T-helper 1 cell treated with Interleukin-12 subunit alpha and Interleukin-12 subunit beta and Interleukin-4 antibody, amounts not matched to agents 30 ng/mL and 1 ng/mL, for 36 hours (primary cell): ENCODE data around the gene RASSF8. TPM values are rescaled to one million over a fixed set of nuclear protein-coding genes. Genes with fewer than 3 reads are reported as not detected.

ENCODE experiments used
- intact Hi-C: fragments of 100-400 bp; cut with micrococcal nuclease; formaldehyde crosslinking; loops from one replicate; pipeline ENCODE4 v1.15.1; 2024
- total RNA-seq: library from RNA; stranded (reverse); gene quantifications from 2 replicates; pipeline ENCODE4 v1.2.3, GENCODE V29; 2022

Gene RASSF8
- total RNA-seq, 1 donor from 2014 or later: 1.6 TPM

DNA sequence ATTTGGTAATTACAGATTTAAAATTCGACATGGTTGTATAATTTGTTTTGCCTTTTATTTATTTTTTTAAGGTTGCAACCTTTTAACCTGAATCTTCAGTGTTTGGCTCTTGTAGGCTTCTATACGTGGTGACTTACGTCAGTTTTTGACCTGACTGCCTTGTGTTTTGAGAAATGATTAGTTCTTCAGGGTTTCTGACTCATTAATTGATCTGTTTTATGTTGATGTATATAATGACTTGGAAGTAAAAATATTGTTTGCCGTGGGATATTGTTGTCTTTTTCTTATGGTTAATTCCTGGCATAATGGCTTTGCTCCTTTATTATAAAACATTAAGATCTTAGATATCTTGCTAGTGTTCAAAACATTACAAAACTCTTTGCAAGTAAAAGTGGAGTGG is 2.5 kb downstream of the RASSF8 start:
- intact Hi-C loops: no loop called here

- intact Hi-C loops: no loop called here
Measured at GRCh38 chr12:25962932-25963525, 4.5 kb downstream of the RASSF8 start.

- intact Hi-C loops: no loop called here
Measured at GRCh38 chr12:25965682-25966081, 7.2 kb downstream of the RASSF8 start.

- intact Hi-C loops: no loop called here
Measured at GRCh38 chr12:25970082-25970481, 11.6 kb downstream of the RASSF8 start.

DNA sequence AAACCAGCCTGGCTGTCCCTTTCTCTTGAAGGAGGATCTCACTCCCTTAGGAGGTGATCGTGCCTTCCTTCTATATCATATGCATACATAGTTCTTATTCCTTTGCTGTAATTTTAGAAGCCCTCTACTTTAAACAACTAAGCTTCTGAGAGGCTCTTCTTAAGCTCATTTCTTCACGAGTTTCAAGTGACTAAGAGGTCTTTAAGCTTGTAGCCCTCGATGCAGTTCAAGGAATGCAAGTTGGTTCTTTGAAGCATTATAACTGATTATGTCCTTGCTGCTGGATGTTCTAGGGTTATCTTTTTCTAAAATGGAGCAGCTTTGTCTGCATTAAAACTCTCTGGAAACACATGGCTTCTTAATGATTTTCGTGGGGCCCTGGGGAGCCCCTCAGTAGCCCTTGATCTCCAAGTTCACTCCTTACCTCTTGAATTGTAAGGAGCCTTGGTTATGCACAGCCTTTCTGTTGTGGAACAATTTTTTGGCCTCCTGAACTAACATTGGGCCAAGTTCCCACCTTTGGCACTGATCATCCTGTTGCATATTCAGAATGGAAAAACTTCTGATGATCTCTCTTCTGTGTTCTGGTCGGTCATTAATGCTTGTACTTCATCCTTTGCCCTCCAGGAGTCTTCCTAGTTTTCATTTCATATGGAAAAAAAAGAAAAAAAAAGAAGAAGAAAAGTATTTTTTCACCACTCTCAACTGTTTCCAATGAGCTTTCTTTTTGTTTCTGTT is 12.6 kb downstream of the RASSF8 start:
- intact Hi-C loops: no loop called here

- intact Hi-C loops: no loop called here
Measured at GRCh38 chr12:25971654-25972041, 13.2 kb downstream of the RASSF8 start.

DNA sequence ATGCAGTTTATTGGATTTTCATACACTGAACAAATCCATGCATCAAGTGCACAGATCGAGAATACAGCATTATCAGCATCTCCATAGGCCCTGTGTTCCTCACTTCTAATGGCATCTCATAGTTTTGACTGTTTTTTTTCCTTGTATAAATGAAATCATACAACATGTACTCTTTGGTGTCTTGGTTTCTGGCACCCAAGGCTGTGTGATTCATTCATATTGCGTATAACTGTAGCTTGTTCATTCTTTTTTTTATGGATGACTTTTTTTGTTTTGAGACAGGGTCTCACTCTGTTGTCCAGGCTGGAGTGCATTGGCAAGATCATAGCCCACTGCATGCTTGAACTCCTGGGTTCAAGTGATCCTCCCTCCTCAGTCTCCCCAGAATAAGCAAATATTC is 14.3 kb downstream of the RASSF8 start:
- intact Hi-C loops: no loop called here

DNA sequence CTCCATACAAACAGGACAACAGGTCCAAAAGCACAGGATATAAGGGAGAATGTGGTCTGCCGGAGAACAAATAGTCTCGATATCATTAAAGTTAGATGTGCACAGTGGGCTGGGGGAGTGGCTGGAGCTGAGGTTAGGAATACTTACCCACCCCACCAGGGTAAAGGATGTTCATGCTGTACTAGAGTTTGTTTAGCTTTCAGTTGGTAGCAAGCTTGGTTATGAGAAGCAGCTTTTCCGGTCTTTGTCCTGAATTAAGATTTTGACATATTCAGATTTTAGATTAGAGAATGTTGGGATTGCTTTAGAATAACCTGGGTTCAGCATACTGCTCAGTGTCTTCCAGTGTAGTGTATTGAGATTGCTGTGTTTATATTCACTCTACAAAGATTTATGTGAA is 16.7 kb downstream of the RASSF8 start:
- intact Hi-C loops: no loop called here

DNA sequence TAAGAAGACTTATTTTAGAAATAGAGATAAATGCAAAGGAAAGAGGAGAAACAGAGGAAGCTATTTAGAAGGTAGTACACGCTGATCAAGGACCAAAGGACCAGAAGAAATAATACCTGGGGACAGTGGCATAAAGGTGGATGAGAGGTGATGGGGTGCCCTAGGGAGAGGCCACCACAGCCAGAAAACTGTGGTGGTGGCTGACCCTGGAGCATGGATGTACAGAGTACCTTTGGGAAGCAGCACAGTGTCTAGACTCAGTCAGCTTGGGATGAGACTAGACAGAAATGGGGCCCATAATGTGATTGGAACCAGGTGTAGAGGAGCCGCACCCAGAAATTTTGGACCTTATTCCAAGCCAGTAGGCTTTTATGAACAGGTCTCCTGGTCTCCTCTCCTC is 17.2 kb downstream of the RASSF8 start:
- intact Hi-C loops: no loop called here

DNA sequence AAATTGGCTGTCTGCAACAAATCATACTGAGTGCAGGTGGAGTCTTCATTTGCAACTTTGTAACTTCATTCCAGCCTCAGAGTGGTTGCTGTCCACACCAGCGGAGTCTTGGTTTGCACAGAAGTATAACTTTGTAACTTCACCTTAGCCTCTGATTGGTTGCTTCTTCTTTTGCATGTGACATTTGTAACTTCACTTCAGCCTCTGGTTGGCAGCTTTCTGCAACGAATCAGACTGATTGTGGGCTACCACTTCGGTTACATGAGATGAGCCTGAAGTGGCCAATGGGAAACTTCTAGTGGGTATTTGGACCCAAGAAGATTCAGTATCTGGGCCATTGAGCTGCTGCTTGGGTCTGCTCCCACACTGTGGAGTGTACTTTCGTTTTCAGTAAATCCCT is 17.8 kb downstream of the RASSF8 start:
- intact Hi-C loops: no loop called here

GRCh38 chr12:25977047-25977446 is 18.6 kb downstream of the RASSF8 start:
- intact Hi-C loops: no loop called here

DNA sequence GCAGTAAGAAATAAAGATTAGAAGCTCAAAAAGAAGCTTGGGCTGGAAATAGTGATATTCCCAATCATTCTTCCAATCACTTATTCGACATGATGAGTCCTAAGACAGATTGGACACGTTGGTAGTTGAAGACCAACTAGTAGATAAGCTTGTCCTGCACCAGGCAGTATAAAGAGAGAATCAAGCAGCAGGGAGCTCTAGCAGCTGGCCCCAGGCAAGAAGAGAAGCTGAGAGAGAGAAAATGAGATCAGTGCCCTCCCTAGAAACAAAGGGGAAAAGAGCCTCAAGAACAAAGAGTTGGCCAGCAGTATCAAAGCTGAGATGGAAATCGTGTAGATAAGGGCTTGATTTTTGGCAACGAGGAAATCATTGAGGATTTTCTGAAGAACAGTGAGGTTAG is 20.6 kb downstream of the RASSF8 start:
- intact Hi-C loops: no loop called here

GRCh38 chr12:25979563-25979962 is 21.1 kb downstream of the RASSF8 start:
- intact Hi-C loops: no loop called here

DNA sequence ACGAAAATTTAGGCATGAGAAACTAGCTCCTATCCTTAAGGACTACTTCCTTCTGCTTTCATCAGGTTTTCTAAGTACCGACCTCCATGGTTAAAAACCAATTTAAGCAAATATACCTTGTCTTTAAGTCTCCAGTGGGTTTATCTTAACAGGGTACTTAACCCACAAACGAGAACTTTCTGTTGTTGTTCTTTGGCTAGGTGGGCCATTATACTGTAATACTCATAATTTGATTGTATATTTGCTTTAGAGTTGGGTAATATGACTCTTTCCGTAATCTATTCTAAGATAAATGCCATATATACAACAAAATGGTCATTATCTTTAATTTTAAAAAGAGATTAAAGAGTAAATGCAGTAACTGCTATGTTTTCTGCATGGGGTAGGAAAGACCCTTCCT is 21.6 kb downstream of the RASSF8 start:
- intact Hi-C loops: no loop called here

- intact Hi-C loops: no loop called here
Measured at GRCh38 chr12:25981597-25981996, 23.1 kb downstream of the RASSF8 start.

- intact Hi-C loops: no loop called here
Measured at GRCh38 chr12:25982416-25982815, 23.9 kb downstream of the RASSF8 start.

- intact Hi-C loops: no loop called here
Measured at GRCh38 chr12:25983625-25984024, 25.1 kb downstream of the RASSF8 start.

DNA sequence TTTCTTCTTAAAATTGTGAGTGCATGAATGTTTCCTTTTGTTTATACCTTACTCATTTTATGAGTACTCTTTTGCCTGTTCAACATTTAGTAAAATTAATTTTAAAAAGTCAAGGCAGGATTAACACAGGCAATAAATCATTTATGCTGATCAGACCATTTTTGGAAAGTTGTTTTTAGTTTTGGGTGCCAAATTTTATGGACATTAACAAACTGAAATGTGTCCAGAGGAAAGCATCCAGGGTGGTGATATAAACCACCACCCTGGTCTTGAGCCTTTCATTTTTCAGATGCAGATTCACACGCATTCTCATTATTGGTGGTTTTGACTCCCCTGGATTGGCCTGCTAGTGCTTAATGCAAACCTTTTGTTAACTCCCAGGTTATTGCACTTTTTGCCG is 26.3 kb downstream of the RASSF8 start:
- intact Hi-C loops: no loop called here

GRCh38 chr12:25985316-25986175 is 27.1 kb downstream of the RASSF8 start:
- intact Hi-C loops: no loop called here

DNA sequence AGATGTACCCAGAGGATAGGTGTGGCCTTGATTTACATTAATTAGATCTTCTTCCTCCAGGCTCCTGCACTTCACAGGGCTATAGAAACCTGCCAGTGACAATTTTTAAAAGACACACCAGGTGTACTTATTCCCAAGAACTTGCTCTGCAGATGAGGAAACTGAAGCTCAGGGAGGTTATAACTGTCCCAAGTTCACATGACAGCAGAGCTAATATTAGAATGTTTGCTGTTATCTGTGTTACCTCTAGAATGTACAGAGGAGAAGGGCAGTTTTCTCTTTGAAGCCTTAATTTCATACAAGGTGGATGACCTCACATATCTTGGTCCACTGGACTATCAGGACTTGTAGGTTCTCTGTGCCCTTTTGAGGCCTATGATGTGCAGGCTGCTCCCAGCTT is 27.7 kb downstream of the RASSF8 start:
- intact Hi-C loops: no loop called here

GRCh38 chr12:25988505-25988904 is 30.0 kb downstream of the RASSF8 start:
- intact Hi-C loops: no loop called here

DNA sequence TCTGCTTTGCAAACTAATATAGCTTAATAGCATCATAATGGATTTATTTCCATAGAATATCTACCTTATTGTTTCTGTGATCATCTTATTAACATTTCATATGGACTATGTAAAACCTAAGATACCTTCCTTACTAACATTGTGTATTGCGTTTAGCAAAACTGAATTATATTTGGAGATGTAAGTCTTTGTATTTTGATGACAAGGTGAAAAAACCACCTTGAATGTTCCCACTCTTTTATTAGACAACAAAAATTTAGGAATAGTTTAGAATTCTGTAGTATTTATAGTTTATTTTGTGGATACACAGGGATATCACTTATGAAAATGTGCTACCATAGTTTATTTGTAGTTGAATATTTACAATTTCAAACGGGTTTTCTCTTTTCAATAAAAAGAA is 32.0 kb downstream of the RASSF8 start:
- intact Hi-C loops: no loop called here
